ENCODE results near the gene JAK2.
"Not testable (repeated sequence)": the region's sequence is repeated elsewhere in the genome, so short reads cannot be mapped to it uniquely, and the experiment has no call there.

Gene JAK2

GRCh38 chr9:4984621-4985385 lies at the start of gene JAK2:
Gene JAK2 (plus strand): TSS chr9:4985272. CDS start chr9:5021988, 36,716 bp downstream.
- peak; percentile 70 to 71 for DNase-seq

DNA sequence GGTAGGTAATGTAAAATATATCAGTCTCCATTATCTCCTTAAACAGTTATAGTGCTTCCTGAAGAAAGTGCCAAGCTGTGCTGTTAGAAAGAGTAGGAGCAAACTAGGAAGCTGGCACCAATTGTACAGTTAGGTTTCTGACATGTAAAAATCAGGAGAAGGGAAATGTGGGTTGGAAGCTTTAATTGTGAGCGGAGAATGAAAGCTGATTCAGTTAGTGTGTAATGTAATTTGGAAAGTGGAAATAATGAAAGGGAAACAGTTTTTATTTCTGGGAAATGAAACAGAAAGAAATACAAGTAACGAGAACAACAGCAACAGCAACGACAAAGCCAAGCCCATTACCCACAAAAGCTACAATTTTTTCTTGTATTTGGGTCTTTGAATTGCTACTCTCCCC lies 48.8 kb upstream of the JAK2 start:
- DNase-seq = no peak

DNA sequence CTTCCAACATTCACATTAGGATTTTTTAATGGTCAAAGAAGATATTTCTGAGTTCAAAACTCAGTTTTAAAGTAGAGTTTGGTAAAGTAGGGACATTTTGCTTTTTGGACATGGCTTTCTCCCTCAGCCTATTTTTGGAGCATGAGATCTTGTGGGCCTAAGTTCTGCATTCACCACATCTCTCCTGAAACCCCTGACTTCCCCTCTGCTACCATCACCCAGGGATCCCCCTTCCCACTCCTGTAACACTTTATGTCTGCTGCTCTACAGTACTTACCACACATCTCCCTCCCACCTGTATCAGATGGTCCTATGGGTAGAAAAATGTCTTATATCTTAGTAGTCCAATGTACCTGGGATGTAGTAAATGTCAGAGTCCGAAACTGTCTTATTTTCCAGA lies 48.2 kb upstream of the JAK2 start:
- DNase-seq = no peak

- no peak for DNase-seq
These were observed 47.6 kb upstream of the JAK2 start for GRCh38 chr9:4937446-4937845.

GRCh38 chr9:4938496-4938895 lies 46.6 kb upstream of the JAK2 start:
- DNase-seq = no peak

- no peak for DNase-seq
These were observed 45.9 kb upstream of the JAK2 start for GRCh38 chr9:4939118-4939561.

- not testable (repeated sequence) for DNase-seq
These were observed 42.9 kb upstream of the JAK2 start for GRCh38 chr9:4942042-4942691.

DNA sequence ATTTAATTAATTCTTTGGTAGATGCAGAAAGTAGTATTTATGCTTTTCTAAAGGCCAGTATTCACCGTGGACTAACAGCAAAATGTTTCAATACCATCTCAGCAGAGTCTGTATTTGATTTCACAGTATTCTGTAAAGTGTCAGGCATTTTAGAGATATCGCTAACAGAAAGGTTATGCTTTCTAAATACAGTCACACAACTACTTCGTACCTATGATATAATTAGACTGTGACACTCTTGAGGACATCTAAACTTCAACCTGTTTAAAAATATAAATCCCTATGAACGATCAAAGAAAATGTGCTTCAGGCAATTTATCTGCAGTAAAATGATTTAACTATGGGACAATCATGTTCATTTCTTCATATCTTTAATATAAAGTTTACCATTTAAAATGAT lies 41.7 kb upstream of the JAK2 start:
- no peak for DNase-seq

DNA sequence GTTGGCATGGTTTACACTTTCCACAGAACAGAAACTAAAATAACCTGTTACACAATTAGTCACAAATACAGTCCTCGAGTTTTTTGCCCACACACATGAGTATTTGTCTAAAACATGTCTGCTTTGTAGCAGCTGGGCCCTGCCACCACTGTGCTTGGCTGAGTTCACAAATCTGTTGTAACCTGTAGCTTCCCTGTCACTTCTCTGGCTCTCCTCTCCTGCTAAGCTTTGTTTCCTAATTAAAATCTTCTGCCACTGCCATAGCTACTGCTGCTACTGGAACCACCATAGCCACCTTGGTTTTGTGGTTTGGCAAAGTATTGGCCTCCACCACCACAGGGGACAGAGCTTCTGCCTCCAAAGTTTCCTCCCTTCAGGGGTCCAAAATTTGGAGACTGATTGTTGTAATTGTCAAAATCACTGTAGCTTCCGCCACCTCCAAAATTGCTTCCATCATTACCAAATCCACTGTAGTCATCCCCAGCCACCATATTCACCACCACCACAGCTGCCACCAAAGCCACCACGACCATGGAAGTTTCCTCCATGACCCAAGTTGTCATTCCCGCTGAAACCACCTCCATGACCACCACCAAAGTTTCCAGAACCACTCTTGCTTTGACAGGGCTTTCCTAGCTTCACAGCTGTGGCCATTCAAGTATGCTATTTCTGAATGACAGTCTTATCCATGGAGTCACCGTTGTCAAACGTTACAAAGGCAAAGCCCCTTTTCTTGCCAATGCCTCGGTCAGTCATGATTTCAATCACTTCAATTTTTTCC lies 40.5 kb upstream of the JAK2 start:
- not testable (repeated sequence) for DNase-seq

GRCh38 chr9:4946937-4947336 lies 38.1 kb upstream of the JAK2 start:
- DNase-seq = no peak

DNA sequence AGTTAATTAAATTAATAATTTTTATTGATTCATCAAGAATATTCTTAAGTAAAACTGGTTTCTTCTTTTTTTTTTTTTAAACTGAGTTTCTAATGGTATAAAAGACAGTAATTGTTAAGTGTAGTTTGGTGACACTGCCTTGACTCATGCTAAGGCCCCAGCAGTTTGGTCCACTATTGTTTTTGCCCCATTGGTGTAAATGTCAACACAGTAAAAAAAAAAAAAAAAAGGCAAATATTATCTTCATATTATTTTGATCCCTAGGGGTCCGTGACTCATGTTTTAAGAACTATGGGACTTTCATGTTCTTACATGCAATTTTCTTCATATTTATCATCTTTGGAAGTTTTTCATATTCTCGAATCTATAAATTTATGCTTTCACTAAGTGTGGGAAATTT lies 29.2 kb upstream of the JAK2 start:
- no peak for DNase-seq

- DNase-seq = no peak
These were observed 26.0 kb upstream of the JAK2 start for GRCh38 chr9:4959031-4959430.

DNA sequence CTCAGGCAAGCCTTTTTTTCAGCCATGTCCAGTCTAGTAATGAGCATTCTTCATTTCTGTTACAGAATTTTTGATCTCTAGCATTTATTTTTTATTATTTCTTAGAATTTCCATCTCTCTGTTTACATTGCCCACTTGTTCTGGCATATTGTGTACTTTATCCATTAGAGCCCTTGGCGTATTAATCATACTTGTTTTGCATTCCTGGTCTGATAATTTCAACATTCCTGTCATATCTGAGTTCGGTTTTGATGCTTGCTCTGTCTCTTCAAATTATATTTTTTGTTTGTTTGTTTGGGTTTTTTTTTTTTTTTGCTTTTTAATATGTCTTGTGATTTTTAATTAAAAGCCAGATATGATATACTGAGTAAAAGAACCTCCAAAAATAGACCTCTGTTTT lies 23.0 kb upstream of the JAK2 start:
- DNase-seq = no peak

GRCh38 chr9:4964540-4964939 lies 20.5 kb upstream of the JAK2 start:
- no peak for DNase-seq

GRCh38 chr9:4965174-4965821 lies 19.8 kb upstream of the JAK2 start:
- no peak for DNase-seq

- DNase-seq = no peak
These were observed 17.5 kb upstream of the JAK2 start for GRCh38 chr9:4967523-4967922.

DNA sequence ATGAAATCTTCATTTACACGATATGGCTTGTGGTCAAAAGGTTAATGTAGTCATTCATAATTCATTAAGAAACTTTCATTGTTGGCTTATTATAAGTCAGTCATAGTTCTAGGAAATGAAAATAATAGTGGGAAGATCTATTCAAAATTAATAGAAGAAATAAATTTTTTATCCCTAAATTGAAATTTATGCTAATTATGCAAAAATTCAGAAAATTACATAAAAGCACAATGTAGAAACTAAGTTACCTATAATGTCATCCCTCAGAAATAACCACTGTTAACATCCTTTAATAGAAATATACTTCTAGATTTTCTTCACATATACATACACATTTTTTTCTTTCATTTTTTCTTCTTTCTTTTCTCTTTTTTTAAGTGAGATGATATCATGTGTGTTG lies 15.9 kb upstream of the JAK2 start:
- DNase-seq = no peak

GRCh38 chr9:4970970-4971641 lies 14.0 kb upstream of the JAK2 start:
- no peak for DNase-seq

- DNase-seq = no peak
These were observed 11.8 kb upstream of the JAK2 start for GRCh38 chr9:4973246-4973645.

GRCh38 chr9:4973902-4974301 lies 11.2 kb upstream of the JAK2 start:
- DNase-seq = no peak

- no peak for DNase-seq
These were observed 5.8 kb upstream of the JAK2 start for GRCh38 chr9:4979239-4979638.

- DNase-seq = no peak
These were observed 4.9 kb upstream of the JAK2 start for GRCh38 chr9:4980086-4980727.
